ENCODE measurements around the gene NOS1AP. TPM values are rescaled to one million over a fixed set of nuclear protein-coding genes. Genes with fewer than 3 reads are reported as not detected.

Gene NOS1AP
- total and polyA plus RNA-seq, 9 of the 15 experiments (the other 6 are each of a cell fraction or from before 2014, with no cell fraction given) = 0.07 to 1.5 (median 0.22) TPM

DNA sequence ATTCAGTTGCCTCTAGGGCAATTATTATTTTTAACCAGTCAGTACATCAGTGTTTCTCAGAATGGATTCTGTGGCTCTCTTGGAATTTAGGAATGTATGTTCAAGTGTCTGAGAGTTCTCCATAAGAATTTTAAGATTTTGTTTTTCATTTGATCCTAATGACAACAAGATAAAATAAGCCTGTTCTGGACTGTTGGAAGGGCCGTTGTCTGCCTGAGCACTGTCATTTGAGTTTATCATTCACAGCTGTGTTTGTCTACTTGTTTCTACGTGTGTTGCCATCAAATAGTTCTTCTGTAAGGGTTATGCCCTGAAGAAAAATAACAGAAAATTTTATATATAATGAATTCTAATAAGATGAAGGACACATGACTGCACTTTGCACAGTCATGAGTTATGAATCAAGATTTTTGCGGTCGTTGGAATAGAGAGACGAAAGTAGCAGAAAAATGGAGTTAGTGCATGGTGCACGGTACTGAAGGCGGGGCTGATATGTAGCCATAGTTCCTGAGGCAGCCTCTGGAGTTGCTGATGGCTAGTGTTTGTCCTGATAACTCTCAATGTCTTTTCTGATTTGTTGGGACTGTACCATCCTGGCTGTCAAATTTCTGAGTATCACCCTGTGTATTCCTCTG lies 92.5 kb downstream of the NOS1AP start:
- Histone ChIP-seq H3K27ac (ENCODE audit: extremely low read depth, low read depth, low read length) (no peak overlapping the region), H4K20me1 (replicated peaks; ENCODE audit: control insufficient read depth, insufficient read depth, low read length) (0 out of 2 replicates have a peak, but pooled peaks cover 8% of the 10 kb centered on the region), H3K9ac (ENCODE audit: insufficient read depth in 1 of 2, low read depth in 2 of 2, low read length in 2 of 2) (no peak overlapping the region), H3K4me1 (replicated peaks in 1 of 2; ENCODE audit: control insufficient read depth in 2 of 2, insufficient read depth in 2 of 2, low read length in 2 of 2) (no peaks in the 10 kb centered on the region), H2AFZ (ENCODE audit: low read depth, low read length) (no peak overlapping the region), H3K79me2 (ENCODE audit: control insufficient read depth, insufficient read depth, low read length) (no peaks in the 10 kb centered on the region), H3K4me3 (no peak overlapping the region), H3K27me3 (ENCODE audit: control insufficient read depth in 2 of 2, insufficient read depth in 2 of 2, low read length in 2 of 2) (peaks cover 24 to 31% of the 10 kb centered on the region in 2 experiments), H3K36me3 (ENCODE audit: control insufficient read depth, insufficient read depth, low read length) (no peaks in the 10 kb centered on the region), H3K9me1 (ENCODE audit: control insufficient read depth, insufficient read depth, low read length) (peaks cover under 1% of the 10 kb centered on the region), H3K4me2 (ENCODE audit: insufficient read depth, low read length) (no peak overlapping the region), H3K9me3 (replicated peaks; ENCODE audit: control insufficient read depth, insufficient read depth, low read depth, low read length) (no peaks in the 10 kb centered on the region)
- in situ Hi-C loops (cut with MboI) = no loop called here
- CTCF ChIA-PET (ENCODE audit: low intra/inter-chr PET ratio) = no interaction called here
- no peak for ATAC-seq
- 3% methylated on average over 7 of the region's 7 CpGs for WGBS (ENCODE audit: insufficient coverage, low coverage, missing lambda C conversion rate)
- intact Hi-C loops (cut with micrococcal nuclease) = no loop called here
- FAIRE-seq = no peak
- BruUV-seq (replicated peaks) = no TSS peak
- no peak for DNase-seq (ENCODE audit: extremely low read depth in 1 of 4, low spot score in 3 of 4)
- POLR2A ChIA-PET = no interaction called here
- no peak for TF ChIP-seq NCOA1 (IDR thresholded peaks at IDR 0.05; ENCODE audit: low read depth)
- TF ChIP-seq MAFF (IDR thresholded peaks at IDR 0.05; ENCODE audit: low read length) = no peak
- no peak for TF ChIP-seq NRF1 (conservative IDR thresholded peaks at IDR 0.05 in 1 of 2, IDR thresholded peaks at IDR 0.05 in 1 of 2)
- TF ChIP-seq NR2F6 (CRISPR knock-in tag; IDR thresholded peaks at IDR 0.05) = no peak
- no peak for TF ChIP-seq WHSC1 (IDR thresholded peaks at IDR 0.05; ENCODE audit: low read length)
- no peak for TF ChIP-seq COPS2 (conservative IDR thresholded peaks at IDR 0.05)
- TF ChIP-seq GTF2A2 (tag; IDR thresholded peaks at IDR 0.05) = no peak
- TF ChIP-seq BACH1 (tag; IDR thresholded peaks at IDR 0.05) = no peak
- TF ChIP-seq, protein P1, sequence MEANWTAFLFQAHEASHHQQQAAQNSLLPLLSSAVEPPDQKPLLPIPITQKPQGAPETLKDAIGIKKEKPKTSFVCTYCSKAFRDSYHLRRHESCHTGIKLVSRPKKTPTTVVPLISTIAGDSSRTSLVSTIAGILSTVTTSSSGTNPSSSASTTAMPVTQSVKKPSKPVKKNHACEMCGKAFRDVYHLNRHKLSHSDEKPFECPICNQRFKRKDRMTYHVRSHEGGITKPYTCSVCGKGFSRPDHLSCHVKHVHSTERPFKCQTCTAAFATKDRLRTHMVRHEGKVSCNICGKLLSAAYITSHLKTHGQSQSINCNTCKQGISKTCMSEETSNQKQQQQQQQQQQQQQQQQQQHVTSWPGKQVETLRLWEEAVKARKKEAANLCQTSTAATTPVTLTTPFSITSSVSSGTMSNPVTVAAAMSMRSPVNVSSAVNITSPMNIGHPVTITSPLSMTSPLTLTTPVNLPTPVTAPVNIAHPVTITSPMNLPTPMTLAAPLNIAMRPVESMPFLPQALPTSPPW (CRISPR knock-in tag; IDR thresholded peaks at IDR 0.05) = no peak
- TF ChIP-seq FOSL1 (tag; conservative IDR thresholded peaks at IDR 0.05) = no peak
- no peak for TF ChIP-seq MTA3 (IDR thresholded peaks at IDR 0.05; ENCODE audit: borderline replicate concordance)
- TF ChIP-seq ZNF431 (CRISPR knock-in tag; IDR thresholded peaks at IDR 0.05) = no peak
- TF ChIP-seq, protein P2, sequence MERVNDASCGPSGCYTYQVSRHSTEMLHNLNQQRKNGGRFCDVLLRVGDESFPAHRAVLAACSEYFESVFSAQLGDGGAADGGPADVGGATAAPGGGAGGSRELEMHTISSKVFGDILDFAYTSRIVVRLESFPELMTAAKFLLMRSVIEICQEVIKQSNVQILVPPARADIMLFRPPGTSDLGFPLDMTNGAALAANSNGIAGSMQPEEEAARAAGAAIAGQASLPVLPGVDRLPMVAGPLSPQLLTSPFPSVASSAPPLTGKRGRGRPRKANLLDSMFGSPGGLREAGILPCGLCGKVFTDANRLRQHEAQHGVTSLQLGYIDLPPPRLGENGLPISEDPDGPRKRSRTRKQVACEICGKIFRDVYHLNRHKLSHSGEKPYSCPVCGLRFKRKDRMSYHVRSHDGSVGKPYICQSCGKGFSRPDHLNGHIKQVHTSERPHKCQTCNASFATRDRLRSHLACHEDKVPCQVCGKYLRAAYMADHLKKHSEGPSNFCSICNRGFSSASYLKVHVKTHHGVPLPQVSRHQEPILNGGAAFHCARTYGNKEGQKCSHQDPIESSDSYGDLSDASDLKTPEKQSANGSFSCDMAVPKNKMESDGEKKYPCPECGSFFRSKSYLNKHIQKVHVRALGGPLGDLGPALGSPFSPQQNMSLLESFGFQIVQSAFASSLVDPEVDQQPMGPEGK (CRISPR knock-in tag; IDR thresholded peaks at IDR 0.05; ENCODE audit: borderline replicate concordance) = no peak
- no peak for TF ChIP-seq TCF7 (IDR thresholded peaks at IDR 0.05; ENCODE audit: borderline replicate concordance)
- no peak for TF ChIP-seq ZNF133 (CRISPR knock-in tag; IDR thresholded peaks at IDR 0.05)
- TF ChIP-seq DDX20 (tag; IDR thresholded peaks at IDR 0.05; ENCODE audit: low read depth) = no peak
- TF ChIP-seq ZNF717 (CRISPR knock-in tag; IDR thresholded peaks at IDR 0.05) = no peak
- no peak for TF ChIP-seq POLR2G (IDR thresholded peaks at IDR 0.05; ENCODE audit: low read depth, low read length)
- TF ChIP-seq ZNF696 (CRISPR knock-in tag; conservative IDR thresholded peaks at IDR 0.05) = no peak
- TF ChIP-seq BRCA1 (IDR thresholded peaks at IDR 0.05) = no peak
- TF ChIP-seq BRCA1 (CRISPR knock-in tag; IDR thresholded peaks at IDR 0.05) = no peak
